ENCODE measurements around the gene FBXL19. TPM values are rescaled to one million over a fixed set of nuclear protein-coding genes. Genes with fewer than 3 reads are reported as not detected.

FBXL19 gene, protein sequence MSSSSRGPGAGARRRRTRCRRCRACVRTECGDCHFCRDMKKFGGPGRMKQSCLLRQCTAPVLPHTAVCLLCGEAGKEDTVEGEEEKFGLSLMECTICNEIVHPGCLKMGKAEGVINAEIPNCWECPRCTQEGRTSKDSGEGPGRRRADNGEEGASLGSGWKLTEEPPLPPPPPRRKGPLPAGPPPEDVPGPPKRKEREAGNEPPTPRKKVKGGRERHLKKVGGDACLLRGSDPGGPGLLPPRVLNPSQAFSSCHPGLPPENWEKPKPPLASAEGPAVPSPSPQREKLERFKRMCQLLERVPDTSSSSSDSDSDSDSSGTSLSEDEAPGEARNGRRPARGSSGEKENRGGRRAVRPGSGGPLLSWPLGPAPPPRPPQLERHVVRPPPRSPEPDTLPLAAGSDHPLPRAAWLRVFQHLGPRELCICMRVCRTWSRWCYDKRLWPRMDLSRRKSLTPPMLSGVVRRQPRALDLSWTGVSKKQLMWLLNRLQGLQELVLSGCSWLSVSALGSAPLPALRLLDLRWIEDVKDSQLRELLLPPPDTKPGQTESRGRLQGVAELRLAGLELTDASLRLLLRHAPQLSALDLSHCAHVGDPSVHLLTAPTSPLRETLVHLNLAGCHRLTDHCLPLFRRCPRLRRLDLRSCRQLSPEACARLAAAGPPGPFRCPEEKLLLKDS
- 10 to 100 TPM; 26.1 to 29.2 TPM for total RNA-seq

DNA sequence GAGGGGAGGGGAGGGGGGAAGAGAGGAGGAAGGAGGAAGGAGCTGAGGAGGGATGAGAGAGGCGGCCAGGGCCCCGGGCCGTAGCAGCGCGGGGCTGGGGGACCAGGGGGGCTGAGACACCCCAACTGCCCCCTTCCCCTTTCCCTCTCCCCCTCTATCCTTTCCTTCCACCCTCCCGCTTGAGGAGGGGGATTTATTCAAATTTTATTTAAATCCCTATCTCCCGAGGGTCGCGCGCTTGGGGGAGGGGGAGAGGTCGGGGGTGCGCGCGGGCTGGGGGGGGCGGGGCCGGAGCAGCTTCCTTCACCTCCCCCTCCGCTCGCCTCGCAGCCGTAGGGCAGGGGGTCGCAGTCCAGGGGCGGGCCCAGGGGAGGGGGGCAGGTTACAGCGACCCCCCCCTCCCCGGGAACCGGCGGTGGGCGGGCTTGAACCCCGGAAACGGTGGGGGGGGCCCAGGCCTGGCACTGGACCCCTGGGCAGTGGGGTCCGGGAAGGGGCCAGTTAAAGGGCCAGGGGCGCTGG lies at the start of gene FBXL19:
TSS of gene FBXL19 (plus strand) at position 19 of the 522 bp plus-strand sequence. CDS start 2,183 bp downstream, outside the sequence.
- Mint-ChIP-seq H3K27me3 (no peaks in the 10 kb centered on the region), H3K9me3 (ENCODE audit: low read depth) (no peaks in the 10 kb centered on the region), H3K27ac (peak within 1 kb of the TSS; percentile 99), H3K4me3 (peak within 1 kb of the TSS; percentile 87), H3K36me3 (no peaks in the 10 kb centered on the region), H3K4me1 (peaks cover 21% of the 10 kb centered on the region)
- DNase-seq (peak; percentile 57), ATAC-seq (no peak)
- CTCF ChIA-PET, result interaction anchor here (0.8 kb wide), 1 partner anchor 79 kb away, joined by 5 read pairs; no protein-coding TSS in a partner anchor

DNA sequence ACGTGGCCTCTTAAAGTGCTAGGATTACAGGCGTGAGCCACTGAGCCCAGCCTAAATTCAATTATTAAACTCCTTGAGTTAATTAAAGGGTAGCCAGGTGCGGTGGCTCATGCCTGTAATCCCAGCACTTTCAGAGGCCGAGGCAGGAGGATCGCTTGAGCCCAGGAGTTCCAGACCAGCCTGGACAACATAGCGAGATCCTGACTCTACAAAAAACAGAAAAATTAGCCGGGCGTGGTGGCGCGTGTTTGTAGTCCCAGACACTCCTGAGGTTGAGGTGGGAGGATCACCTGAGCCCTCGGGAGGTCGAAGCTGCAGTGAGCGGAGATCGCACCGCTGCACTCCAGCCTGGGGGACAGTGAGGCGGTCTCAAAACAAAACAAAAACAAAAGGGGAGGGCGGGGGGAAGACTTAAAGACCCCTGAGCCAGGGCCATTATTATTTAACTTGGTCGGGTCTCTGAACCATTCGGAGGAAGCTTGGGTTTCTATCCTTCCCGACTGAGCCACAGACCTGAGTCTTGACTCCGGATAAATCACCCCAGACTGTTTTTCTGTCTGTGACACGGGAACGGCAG lies 49.0 kb upstream of the FBXL19 start:
- peaks cover 36% of the 10 kb centered on the region for H3K4me1 Mint-ChIP-seq
- H3K4me3 Mint-ChIP-seq, result peak overlapping the region; percentile 82
- CTCF ChIA-PET, result interaction anchor here (0.5 to 6.5 kb wide), 10 partner anchors 9 to 80 kb away, joined by 3 to 53 read pairs (median 4); partner anchors contain the start of gene BCL7C
- ATAC-seq (no peak), DNase-seq (no peak)
- H3K9me3 Mint-ChIP-seq (ENCODE audit: low read depth), result no peaks in the 10 kb centered on the region
- H3K27ac Mint-ChIP-seq, result peak overlapping the region; percentile 93
- H3K36me3 Mint-ChIP-seq, result peaks cover 12% of the 10 kb centered on the region
- no peaks in the 10 kb centered on the region for H3K27me3 Mint-ChIP-seq

DNA sequence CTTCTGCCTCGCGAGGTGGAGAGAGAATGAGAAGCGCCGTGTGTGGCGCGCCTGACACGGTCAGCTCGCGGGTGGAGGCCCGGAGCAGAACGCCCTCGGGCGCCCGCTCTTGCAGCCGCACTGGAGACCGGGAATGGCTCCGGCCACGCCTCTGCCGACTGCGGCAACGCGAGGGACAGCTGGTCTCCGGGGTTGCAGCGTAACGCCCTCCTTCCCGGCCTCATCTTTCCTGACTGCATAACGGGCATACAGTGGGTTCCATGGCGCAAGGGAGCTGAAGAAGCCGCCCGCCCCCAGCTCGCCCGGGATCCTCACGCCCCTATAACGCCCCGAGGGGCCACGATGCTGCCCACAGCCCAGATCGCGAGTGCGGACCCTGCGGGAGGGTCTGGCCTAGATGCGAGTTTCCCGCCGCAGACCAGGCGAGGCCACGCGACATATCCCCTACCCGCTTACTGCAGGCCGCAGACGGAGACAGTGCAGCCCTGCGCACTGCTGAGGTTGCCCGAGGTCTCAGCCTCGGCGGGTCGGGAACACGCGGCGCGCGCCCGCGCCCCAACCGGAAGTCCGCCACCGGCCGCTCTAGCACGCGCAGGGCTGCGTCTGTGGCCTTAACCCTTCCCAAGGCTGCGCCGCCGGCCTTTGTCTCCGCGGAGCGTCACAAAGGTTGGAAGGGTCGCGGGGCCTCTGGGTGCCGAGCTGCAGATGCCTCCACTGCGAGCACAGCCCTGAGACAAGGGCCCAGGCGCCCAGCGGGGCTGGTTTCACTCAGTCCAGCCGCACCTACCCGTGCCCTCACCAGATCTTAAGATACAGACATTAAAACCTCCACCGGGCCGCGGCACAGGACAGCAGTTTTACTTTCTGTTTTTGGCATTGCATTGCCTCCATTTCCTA lies 48.3 kb upstream of the FBXL19 start:
- Mint-ChIP-seq H3K4me3 (peak overlapping the region; percentile 82), H3K27me3 (no peaks in the 10 kb centered on the region), H3K27ac (peak overlapping the region; percentile 93), H3K4me1 (peaks cover 37% of the 10 kb centered on the region), H3K36me3 (peaks cover 12% of the 10 kb centered on the region), H3K9me3 (ENCODE audit: low read depth) (no peaks in the 10 kb centered on the region)
- DNase-seq (peak; percentile 92), ATAC-seq (peak; percentile 90)
- CTCF ChIA-PET, result interaction anchor here (0.5 to 6.5 kb wide), 11 partner anchors 10 to 79 kb away, joined by 3 to 53 read pairs (median 3); partner anchors contain the start of gene BCL7C

DNA sequence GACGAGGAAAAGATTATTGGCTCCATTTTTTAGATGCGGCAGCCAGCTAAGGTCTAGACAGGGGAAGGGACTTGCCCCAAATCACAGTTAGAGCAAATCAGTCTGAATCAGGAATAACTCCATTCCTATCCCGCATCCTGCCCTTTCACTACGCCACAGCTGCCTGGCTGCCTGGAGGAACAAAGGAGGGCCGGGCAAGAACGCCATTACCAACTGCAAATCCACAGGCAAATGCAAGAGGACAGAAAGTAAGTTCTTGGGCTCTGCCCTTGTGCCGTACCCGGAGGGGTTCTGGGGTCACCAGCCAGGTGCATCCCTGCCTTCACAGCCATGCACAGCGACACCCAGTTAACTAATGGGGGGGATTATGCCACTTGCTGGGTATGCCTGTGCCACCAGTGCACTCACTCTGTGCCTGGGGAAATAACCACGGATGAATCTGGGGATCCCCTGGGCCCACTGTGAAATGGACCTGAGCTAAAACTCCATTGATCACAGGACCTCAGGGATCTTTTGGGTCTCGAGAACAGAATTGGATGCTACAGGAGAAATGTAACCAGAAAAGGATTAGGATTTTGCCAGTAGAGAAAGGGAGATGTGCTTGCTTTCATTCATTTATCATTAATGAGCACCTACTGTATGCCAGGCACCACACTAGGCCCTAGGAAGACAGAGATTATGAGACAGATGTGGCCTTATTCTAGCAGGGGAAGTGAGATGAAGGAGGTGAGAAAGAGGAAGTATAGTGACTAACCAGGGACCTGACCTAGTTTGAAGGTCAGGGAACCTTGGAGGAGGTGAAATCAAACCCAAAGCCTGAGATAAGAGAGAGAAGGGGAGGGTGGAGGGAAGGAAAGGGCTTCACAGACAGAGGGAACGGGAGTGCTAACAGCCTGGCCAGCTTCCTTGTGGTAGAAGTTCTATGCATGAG lies 47.2 kb upstream of the FBXL19 start:
- DNase-seq, result no peak
- H3K9me3 Mint-ChIP-seq (ENCODE audit: low read depth), result no peaks in the 10 kb centered on the region
- CTCF ChIA-PET, result interaction anchor here (1.2 to 6.5 kb wide), 5 partner anchors 17 to 62 kb away, joined by 3 to 53 read pairs (median 12); no protein-coding TSS in a partner anchor

DNA sequence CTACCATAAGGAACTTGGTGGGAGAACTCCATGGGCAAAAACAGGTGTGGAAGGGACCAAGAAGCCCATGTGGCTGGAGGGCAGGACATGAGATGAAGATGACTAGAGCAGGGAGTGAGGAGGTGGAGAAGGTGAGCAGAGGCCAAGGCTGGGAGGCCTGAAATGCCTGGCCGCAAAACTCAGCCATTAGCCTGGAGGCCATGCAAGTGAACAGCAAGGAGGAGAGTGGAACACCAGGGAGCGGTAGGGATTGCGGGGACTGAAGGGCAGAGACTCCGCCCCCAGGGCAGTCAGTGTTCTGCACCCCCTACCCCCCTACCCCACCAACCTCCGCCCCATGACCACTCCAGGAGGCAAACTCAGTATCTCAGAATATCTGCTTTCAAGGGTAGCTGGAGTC lies 46.5 kb upstream of the FBXL19 start:
- CTCF ChIA-PET, result interaction anchor here (1.4 to 6.5 kb wide), 5 partner anchors 20 to 65 kb away, joined by 3 to 53 read pairs (median 7); no protein-coding TSS in a partner anchor
- Mint-ChIP-seq H3K27ac (peak overlapping the region; percentile 93), H3K4me1 (peaks cover 44% of the 10 kb centered on the region), H3K4me3 (peak overlapping the region; percentile 82), H3K36me3 (peaks cover 12% of the 10 kb centered on the region), H3K9me3 (ENCODE audit: low read depth) (no peaks in the 10 kb centered on the region), H3K27me3 (no peaks in the 10 kb centered on the region)
- no peak for ATAC-seq
- DNase-seq, result no peak

More for the DNA sequence above, 47.2 kb upstream of the FBXL19 start:
- peaks cover 12% of the 10 kb centered on the region for H3K36me3 Mint-ChIP-seq
- peaks cover 39% of the 10 kb centered on the region for H3K4me1 Mint-ChIP-seq
- H3K4me3 Mint-ChIP-seq, result peak overlapping the region; percentile 82
- H3K27me3 Mint-ChIP-seq, result no peaks in the 10 kb centered on the region
- H3K27ac Mint-ChIP-seq, result peak overlapping the region; percentile 93
- peak; percentile 14 for ATAC-seq

DNA sequence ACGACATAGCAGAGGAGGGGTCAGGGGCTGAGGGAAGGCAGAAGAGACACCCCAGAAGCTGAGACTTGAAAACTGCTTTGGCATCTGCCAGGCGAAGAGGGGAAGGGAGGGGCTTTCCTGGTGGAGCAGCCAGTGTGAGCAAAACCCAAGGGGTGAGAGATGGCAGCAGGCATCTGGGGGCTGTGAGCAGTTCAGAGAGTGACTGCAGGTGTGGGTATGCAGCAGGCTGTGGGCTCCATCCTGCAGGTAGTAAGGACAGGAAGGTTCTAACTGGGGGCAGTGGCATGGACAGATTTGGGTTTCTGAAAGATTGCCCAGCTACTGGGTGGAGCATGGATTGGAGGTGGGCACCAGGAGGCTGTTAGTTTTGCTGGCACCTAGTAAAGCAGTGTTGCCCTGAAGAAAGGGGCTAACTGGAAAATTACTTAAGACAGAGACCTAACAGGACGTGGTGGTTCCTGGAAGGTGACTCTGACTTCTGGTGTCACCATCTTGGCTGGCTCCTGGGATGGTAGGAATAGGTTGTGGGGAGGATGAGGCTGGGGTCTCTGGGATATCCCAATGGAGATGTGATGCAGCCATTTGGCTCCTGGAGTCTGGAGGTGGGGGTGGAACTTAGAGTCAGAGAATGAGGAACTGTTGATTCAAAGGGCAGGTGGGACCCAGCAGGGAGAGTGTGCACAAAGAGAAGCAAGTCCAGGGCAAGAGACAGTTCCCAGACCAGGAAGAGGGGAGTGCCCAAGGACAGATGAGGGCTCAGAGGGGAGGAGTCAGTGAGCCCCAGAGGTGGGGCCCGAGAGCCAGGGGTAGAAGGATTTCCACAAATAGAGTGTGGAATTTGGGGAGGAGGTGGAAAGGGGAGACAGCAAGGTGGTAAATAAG lies 40.7 kb upstream of the FBXL19 start:
- Mint-ChIP-seq H3K4me1 (peaks cover 39% of the 10 kb centered on the region), H3K27ac (peak overlapping the region; percentile 79), H3K36me3 (peaks cover 15% of the 10 kb centered on the region), H3K9me3 (ENCODE audit: low read depth) (no peaks in the 10 kb centered on the region), H3K27me3 (no peaks in the 10 kb centered on the region), H3K4me3 (no peak overlapping the region)
- CTCF ChIA-PET, result interaction anchor here (5.8 kb wide), 1 partner anchor 19 kb away, joined by 21 read pairs; no protein-coding TSS in a partner anchor
- DNase-seq (peak; percentile 43), ATAC-seq (peak; percentile 65)

DNA sequence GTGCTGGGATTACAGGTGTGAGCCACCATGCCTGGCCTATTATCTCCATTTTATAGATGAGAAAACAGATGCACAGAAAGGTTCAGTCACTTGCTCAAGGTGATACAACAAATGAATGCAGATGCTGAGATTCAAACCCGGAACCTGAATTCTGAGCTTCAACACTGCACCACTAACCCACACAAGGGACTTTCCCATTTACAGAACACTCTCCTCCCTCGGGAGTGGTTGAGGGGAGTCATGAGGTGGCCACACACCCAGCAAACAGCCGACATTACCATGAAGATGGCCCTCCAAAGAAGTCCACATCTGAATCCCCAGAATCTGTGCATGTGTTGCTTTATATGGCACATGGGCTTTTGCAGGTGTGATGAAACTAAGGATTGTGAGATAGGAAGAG lies 38.6 kb upstream of the FBXL19 start:
- CTCF ChIA-PET, result interaction anchor here (1.5 to 5.8 kb wide), 2 partner anchors 17 to 40 kb away, joined by 4 to 21 read pairs; no protein-coding TSS in a partner anchor
- DNase-seq (no peak), ATAC-seq (no peak)
- H3K36me3 Mint-ChIP-seq, result peaks cover 18% of the 10 kb centered on the region
- peak overlapping the region; percentile 44 for H3K27ac Mint-ChIP-seq
- H3K27me3 Mint-ChIP-seq, result no peaks in the 10 kb centered on the region
- peaks cover 35% of the 10 kb centered on the region for H3K4me1 Mint-ChIP-seq
- no peak overlapping the region for H3K4me3 Mint-ChIP-seq
- H3K9me3 Mint-ChIP-seq (ENCODE audit: low read depth), result no peaks in the 10 kb centered on the region

DNA sequence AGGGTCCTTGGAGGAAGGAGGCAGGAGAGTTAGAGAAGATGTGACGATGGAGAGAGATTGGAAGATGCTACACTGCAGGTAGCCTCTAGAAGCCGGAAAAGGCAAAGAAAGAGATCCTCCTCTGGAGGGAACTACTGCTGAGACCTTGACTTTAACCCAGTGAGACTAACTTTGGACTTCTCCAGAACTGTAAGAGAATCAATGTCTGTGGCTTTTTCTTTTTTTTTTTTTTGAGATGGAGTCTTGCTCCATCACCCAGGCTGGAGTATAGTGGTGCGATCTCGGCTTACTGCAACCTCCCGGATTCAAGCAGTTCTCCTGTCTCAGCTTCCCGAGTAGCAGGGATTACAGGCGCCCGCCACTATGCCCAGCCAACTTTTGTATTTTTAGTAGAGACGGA lies 38.2 kb upstream of the FBXL19 start:
- Mint-ChIP-seq H3K4me3 (no peak overlapping the region), H3K4me1 (peaks cover 35% of the 10 kb centered on the region), H3K27me3 (no peaks in the 10 kb centered on the region), H3K9me3 (ENCODE audit: low read depth) (no peaks in the 10 kb centered on the region), H3K27ac (peak overlapping the region; percentile 44), H3K36me3 (peaks cover 19% of the 10 kb centered on the region)
- ATAC-seq (no peak), DNase-seq (no peak)
- CTCF ChIA-PET, result interaction anchor here (1.4 to 5.8 kb wide), 2 partner anchors 17 to 41 kb away, joined by 3 to 21 read pairs; no protein-coding TSS in a partner anchor

DNA sequence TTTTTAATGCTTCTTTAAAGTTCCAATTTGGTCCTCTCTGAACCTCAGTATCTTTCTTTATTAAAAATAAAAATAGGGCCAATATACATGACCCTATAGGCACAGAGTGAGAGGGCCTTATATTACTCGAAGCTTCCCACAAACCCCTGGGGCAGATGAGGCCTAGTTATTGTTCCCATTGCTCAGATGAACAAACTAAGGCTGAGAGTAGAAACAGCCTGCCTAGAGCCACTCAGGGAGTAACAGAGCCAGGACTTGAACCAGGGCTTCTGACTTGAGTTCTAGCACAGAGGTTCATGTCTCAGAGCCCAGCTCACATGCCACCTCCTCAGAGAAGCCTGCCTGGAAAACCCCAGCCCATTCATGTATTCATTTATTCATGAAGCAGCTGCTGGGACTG lies 37.2 kb upstream of the FBXL19 start:
- H3K4me3 Mint-ChIP-seq, result no peak overlapping the region
- DNase-seq, result no peak
- H3K4me1 Mint-ChIP-seq, result peaks cover 33% of the 10 kb centered on the region
- H3K9me3 Mint-ChIP-seq (ENCODE audit: low read depth), result no peaks in the 10 kb centered on the region
- ATAC-seq, result no peak
- CTCF ChIA-PET, result interaction anchor here (1.4 kb wide), 1 partner anchor 42 kb away, joined by 3 read pairs; no protein-coding TSS in a partner anchor
- H3K27ac Mint-ChIP-seq, result no peak overlapping the region
- H3K36me3 Mint-ChIP-seq, result peaks cover 19% of the 10 kb centered on the region
- no peaks in the 10 kb centered on the region for H3K27me3 Mint-ChIP-seq

DNA sequence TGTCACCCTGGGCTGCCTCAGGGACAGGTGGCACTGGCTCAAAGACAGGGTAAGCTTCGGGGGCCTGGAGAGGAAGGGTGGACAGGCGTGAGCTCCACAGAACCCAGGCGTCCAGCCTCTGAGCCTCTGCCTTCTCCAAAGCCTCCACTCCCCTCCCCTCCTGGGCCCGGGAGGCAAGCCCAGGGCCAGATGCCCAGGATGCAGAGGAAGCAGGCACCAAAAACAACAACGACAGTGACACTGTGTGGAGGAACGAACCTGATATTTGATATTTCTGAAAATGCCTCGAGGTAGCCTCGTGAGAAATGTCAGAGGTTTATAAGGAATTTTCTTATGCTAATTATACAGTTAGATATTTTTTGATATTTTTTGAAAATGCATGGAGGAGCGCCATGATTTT lies 35.4 kb upstream of the FBXL19 start:
- H3K4me1 Mint-ChIP-seq, result peaks cover 25% of the 10 kb centered on the region
- peaks cover 23% of the 10 kb centered on the region for H3K36me3 Mint-ChIP-seq
- no peak for DNase-seq
- no peak overlapping the region for H3K27ac Mint-ChIP-seq
- no peaks in the 10 kb centered on the region for H3K27me3 Mint-ChIP-seq
- H3K9me3 Mint-ChIP-seq (ENCODE audit: low read depth), result no peaks in the 10 kb centered on the region
- CTCF ChIA-PET, result interaction anchor here (1.0 kb wide), 1 partner anchor 13 kb away, joined by 4 read pairs; no protein-coding TSS in a partner anchor
- H3K4me3 Mint-ChIP-seq, result no peak overlapping the region
- ATAC-seq, result no peak

Measured in activated CD8-positive, alpha-beta memory T cell treated with anti-CD3 and anti-CD28 coated beads, Interleukin-2, amount 10 ng/mL, durations not matched to agents 7 days and 5 days (primary cell).